Stimulated activated CD4-positive, alpha-beta T cell treated with anti-CD3 and anti-CD28 coated beads, Interleukin-4, amount 100 ng/mL, for 48 hours (primary cell): Measurements from ENCODE around the gene FIBCD1.

Experiments
- DNase-seq, 2 donors: peaks; one replicate each; pipeline ENCODE4 v3.0.0-alpha.2; 2020; ENCODE audit warnings: low read depth in 2 of 2

FIBCD1 gene

DNA sequence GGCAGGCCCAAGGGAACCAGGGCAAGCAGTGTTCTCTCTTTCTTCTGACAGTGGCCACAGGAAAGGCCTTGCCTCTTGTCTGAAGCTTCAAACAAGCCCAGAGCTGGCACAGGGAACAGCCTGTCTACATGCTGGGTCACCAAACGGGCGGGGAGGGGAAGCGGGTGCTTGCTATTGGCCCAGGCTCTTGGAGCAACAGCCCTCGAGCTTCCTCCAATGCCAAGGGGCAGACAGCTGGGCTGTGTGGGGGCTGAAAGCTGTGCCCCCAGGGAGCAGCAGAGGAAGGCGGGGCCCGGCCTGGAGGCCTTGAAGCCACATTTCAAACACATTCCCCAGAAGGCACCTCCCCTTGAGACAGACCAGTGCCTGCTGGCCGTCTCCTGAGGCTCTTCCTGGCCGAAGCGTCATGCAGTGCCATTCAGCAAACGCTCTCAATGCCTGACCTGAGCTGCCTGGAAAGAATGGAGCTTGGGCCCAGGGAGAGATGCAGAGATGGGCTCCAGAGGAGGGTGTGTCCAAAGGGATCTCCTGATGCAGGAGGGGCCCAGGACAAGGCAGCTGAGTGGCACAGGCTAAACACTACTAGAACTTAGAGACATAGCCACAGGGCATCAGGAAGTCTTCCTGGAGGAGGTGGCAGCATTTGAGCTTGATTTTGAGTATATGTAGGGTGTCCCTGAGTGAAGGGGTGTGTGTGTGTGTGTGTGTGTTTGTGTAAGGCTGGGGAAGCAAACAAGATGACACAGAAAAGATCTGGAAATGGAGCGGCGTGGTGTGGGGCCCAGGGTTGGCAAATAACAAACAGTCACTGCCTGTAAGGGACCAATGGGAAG lies 2.5 kb downstream of the FIBCD1 start:
- no peak for DNase-seq

DNA sequence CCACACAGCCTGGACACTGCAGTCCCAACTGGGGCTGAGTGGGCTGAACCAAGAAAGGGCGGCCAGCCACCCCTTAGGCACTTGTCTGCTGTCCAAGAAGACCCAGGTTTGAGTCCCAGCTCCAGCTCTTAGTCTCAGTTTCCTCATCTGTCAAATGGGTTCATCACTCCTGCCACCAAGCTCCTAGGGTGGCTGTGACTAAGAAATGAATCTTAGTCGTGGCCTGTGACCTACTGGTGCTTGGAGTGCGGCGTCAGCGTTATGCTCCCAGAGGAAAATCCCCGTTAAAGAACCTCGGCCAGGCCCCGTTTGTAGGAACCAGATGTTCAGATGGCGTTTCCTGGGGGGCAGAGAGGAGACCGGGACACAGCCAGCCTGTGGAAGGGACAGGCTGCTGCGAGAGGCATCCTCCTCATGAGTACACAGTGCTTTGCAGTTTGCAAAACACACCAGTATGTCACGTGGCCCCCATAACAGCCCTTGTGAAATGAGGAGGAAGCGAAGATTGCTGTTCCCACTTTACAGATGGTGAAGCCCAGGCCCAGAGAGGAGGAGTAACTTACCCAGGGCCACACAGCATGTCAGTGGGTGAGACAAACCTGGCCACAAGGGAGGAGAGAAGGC lies 3.3 kb downstream of the FIBCD1 start:
- no peak for DNase-seq

DNA sequence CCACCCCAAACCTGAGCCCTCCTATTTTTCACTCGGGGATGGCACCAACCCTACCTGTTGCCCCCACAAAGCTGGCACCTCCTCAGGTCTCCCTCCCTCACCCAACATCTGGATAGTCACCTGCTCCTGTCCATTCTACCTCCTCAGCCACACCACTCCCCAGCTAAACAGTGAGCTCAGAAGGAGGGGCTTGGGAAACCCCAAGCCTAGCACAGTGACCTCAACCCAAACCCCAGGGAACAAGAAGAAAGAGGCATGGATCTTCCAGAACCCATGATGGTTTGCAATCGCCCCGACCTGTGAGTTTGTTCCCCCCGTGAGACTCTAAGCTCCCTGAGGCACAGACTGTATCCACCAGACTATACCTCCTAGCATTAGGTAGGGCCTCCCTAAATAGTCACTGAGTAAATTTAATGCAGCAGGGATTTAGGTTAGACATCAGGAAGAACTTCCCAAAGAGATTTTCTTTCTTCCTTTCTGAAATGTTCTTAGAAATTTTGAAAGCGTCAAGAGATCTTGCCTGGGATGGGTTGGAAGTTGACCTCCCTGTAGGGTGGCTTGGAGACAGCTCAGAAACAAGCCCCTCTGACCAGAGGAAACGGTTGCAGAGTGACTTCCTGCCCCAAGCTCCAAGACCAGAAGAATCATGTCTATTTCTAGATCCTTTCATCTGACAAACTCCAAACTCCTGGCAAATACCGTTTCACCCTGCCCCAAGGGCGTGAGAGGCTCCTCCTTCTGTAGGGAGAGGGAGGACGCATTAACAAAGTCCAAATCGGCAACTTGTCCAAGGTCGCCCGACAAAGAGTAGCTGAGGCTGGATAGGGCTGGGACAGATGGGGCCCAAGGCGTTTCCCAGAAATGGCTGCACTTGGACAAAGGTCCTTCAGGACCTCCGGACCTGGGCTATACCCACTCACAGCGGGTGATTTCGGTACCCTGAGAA lies 4.1 kb downstream of the FIBCD1 start:
- DNase-seq: no peak

DNA sequence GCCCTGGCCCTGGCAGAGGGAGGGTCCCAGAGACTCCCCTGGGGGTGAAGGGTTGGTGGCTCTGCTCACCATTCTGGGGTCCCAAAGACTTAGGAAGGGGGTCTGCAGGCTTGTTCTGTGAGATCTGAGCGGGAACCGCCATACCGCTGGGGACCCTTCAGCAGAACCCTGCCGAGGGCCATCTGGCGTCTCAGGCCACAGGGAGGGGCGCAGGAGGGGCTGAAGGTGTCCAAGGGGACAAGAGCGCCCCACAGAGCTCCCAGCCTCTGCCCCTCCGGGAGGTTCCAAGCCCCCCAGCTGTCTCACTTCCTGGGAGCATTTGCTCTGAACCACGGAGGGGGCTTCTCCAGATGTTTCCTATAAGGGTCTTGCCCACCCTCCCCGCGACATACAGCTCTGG lies 4.8 kb downstream of the FIBCD1 start:
- no peak for DNase-seq

DNA sequence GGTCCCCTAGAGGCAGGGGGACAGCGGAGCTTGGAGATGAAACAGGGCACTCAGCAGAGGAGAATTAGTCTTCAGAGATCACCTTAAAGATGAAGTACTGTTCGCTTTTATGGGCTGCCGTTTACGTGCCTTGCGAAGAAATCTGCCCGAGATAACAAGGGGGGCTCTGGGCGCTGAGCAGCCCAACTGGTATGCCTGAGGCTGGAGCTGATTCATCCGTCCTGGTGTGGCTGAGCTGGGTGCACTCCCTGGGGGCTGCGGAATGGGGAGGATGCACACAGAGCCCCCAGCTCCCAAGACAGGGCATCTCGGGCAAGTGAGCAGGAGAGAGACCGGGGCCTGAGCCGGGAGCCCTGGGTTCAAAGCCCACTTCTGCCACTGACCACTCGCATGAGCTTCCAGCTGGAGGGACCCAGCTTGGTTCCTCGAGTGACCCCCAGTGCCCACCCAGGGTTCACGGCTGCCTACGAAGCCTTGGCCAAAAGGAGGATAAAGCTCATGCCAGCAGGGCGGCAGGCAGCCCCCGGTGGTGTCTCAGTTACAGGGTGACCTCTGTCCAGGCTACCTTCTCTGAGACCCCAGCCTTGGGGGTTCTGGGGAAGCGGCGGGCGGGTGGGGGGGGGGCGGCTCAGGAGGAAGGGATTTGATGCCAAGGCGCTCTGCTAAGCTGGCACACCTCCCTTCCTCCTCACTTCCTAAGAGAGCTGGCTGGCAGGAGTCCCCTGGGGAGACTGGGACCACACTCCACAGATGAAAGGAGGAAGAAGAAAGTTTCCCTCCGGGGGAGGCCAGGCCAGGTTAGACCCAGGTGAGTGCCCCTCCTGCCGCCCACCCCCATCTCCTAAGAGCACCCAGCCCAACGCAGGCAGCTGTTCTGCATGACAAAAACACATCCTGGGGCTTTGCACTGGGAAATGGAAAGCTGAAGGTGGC lies 5.7 kb downstream of the FIBCD1 start:
- DNase-seq: no peak

DNA sequence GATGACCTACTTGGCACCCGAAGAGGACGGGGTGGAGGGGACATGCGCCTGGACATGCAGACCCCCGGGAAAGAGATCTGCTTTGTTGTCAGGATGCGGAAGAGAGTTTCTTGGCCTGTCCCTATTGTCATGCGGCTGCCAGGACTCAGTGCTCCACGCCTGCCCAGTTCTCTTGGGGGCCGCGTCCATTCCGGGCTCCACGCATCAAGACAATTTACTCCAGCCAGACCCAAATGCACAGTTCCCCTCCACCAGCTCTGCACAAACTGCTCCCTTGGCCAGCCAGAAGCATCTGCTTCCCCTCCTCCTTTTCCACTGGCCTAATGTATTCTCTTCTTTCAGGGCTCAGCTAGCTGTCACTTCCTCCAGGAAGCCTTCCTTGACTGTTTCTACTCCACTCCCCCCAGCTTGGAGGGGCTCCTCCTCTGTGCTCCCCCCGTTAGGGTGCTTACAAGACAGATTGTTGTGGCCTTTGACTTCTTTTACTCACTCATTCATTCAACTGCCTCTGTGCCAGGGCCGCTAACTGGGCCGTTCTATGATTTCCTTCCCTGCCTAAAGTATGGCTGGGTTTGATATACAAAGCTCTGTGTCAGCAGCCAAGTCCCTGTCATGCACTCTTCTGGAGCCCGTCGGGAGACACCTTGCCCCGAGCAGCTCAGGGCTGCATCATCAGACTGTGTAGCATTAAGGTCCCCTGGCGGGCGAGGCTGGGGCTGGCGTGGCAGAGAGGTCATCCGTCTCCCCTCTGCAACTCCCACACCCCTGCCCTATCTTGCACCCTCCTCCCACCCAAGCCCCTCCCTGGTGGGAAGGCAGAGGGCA lies 6.6 kb downstream of the FIBCD1 start:
- no peak for DNase-seq

DNA sequence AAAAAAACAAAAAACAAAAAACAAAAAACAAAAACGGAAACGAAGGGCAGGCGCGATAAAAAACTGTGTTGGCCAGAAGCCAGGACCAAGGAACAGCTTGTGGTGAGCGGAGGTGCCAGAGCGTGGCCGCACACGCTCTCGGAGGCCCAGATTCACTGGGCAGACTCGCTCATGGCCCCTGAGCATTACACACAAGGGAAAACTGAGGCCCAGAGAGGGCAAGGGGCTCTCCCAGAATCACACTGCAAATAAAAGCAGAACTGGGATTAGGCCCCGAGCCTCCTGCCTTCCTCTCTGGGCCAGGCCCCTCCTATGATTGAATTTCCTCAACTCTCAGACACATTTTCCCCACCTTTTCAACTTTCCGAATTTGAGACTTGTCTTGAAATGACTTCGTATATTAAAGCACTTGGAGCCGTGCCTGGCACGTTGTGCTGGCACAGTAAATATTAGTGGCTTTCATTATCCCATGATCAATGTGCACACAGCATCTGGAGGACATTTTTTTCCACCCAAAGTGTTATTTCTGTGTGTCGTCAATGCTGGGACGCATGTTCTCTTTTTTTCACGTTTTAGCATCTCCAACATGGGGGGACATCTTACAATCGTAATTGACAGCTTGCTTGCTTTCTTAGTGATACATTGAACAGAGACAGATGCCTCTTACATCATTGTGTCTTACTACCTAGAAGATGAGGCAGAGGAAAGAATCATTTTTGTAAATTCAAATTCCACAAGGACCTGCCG lies 7.4 kb downstream of the FIBCD1 start:
- DNase-seq: no peak

DNA sequence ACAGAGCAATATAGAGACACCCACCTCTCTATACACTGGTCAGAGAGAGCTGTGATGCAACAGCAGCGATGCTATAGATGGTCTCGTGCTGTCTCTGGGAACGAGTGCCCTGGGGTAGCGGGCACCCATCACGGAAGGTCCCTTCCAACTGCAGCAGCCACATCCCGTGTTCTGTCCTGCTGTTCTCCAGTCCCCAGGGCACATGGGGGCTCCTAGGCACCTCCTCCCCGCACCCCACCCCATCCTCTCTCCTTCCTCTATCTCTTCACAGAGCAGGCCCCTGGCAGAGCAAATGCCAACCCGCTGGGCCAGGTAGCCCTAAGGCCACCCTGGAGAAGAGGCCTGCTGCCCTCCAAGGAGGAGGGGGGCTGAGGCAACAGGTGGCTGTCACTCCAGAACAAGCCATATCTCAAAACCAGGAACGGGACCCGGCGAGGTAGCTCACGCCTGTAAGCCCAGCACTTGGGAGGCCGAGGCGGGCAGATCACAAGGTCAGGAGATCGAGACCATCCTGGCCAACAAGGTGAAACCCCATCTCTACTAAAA lies 8.2 kb downstream of the FIBCD1 start:
- DNase-seq: no peak

DNA sequence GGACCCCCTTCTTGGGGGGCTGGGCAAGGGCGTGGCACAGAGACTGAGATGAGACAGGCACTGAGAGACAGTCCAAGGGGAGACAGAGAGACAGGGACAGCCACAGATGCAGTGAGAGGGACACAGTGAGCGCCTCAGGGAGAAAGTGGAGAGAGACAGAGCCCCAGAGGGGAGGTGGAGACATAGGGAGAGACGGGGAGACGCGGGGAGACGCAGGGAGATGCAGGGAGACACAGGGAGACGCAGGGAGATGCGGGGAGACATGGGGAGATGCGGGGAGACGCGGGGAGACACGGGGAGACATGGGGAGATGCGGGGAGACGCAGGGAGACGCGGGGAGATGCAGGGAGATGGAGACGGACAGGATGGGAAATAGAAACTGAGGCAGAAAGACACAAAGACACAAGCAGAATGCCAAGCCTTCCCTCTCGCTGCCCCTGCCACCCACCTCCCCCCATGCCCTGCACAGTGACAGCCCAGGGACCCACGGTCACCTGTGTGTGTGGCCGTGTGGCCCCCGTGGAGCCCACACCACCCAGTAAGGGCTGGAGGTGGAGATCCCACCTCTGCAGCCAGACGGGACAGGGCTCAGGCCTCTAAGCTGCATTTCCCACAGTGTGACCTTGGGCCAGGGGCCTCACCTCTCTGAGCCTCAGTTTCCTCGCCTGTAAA lies 8.8 kb downstream of the FIBCD1 start:
- no peak for DNase-seq

DNA sequence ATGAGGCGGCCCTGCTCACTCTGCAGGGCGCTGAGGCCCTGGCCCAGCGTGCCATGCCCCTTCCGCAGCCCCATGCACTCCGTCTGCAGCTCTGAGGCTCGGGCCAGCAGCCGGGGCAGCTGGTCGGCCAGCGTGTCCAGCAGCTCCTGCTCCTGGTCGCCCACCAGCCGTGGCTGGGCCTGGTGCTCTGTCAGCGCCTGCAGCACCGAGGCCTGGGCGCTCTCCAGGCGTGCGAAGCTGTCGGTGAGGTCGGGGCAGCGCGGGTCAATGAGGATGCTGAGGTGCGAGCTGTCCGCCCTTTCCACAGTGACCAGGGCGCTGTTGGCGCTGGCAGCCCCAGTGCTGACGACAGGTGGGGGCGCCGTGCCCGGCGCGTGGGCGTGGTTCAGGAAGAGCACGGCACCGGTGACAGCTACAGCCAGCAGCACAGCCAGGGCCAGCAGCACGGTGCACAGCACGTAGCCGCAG lies 9.4 kb downstream of the FIBCD1 start:
- no peak for DNase-seq

DNA sequence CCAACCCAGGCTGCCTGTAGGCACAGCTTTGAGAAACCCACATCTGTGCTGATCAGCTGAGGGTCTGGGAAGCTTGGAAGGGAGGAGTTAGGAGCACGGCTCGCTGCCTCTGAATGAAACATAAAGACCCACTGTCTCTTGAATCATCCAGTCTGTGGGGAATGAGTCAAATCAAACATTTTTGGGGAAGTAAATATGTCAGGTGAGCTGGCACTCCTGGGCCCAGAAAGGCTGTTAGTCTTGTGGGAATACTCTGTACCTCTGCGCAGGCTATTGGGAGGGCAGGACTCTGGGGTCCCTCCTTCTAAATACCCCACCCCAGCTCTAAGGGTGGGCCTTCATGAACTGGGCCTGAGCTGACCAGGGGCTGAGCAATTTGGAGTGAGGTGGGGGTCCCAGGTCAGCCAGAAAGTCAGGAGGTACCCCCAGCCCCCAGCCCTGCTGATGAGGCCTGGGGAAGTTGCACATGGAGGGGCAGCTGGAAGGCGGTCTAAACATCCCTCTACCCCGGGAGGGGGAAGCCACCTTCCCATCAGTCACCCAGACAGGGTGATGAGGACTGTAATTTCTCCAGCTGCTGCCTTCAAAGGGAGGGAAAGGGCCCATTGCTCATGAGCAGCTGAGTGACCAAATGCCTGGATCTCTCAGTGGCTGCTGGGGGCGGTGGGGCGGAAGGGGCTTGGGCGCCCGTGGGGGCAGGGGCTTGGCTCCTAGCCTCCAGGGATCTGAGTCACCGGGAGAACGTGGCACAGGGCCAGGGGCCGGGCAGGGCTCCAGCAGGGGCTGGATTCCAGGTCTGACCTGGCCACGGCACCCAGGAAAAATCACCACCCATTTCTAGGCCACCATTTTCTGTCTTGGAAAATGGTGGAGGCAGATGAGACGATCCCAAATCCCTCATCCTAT lies 10.8 kb downstream of the FIBCD1 start:
- no peak for DNase-seq

DNA sequence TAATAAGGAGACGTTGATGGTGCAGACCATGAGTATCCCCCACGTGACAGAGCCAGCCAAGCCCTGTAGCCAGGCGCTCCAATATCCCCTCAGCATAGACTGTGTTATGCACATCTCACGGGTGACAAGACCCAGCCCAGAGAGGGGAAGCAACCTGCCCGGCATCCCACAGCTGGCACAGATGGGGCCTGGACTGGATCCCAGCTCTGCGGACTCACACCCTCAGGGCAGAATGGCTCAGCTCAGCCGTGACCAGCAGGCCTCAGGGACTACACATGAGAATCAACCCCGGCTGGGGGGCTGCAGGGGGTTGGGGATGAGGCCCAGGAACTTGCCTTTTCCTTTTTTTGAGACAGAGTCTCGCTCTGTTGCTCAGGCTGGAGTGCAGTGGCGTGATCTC lies 11.7 kb downstream of the FIBCD1 start:
- DNase-seq: no peak

DNA sequence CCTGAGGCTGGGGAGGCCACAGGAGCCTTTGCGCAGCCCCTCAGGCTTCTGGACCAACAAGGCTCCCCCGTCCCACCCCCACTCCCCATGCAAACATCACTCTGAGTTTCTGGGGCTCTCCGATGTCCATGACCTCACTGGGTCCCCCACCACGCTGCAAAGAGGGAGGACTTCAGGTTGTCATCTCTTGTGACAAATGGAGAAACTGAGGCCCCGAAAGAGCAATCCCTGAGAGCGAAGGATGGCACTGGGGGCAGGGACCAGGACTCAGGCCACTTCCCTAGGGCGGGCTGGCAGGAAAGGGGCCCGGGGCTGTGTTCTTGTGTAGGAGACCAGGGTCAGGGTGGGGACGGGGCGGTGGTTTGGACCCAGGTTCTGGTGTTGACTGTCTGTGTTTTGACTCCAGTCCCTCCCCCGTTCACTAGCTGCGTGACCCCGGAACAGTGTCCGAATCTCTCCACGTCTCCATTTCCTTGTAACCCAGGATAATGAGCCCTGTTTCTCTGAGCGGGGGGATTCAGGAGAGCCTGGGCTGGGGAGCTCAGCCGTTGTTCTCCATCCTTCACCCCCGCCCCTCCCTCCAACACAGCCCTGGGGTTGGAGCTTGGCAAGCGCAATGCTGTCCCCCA lies 13.9 kb downstream of the FIBCD1 start:
- DNase-seq: no peak

DNA sequence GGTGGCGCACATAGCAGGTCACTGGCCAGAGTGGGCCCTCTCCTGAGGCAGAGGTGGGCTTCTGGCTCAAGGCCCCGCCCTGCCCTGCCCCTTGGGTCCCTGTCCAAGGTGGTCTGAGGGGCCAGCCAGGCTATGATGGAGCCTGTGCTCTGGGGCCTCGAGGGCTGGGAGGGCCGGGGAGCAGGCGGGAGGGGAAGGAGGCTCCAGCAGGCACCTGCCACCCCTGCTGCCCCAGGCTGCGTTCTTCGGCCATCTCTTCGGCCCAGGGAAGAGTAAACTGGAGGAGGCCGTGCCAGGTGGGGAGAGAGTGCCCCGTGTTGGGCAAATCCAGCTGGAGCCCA lies 14.6 kb downstream of the FIBCD1 start:
- DNase-seq: no peak

DNA sequence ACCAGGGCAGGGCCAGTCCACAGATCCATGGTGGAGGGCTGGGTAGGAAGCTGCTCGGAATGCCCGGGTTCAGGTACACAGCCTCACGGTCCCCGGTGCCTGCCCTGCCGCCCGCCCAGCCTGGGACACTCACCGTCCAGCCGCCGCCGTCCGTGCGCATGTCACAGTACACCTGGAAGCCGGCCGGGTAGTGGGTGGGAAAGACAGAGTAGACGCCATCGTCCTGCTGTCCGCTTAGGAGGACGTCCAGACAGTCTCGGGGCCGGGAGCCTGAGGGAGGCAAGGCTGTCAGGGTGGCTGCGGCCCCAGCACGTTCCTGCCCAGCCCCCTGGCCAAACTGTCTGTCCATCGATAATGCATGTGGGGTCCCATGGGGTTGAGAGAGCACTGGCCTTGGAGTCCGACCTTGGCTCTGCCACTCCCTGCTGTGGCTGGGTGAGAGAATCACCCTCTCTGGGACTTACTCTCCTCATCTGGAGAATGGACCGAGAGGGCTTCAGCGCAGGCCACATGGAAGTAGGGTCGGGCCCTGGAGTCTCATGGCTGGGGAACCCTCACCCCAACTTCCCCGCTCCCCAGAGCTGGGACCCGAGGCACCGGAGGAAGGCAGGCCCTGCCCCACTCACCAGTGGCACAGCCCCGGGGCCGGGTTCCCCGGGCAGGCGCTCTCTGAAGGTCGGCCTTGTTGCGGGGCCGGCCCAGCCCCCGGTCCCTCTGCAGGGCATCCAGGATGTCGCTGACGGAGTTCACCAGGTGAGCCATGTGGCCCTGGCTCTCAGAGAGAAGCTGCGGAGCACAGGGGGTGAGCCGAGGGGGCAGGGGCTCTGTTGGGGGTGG lies 15.2 kb downstream of the FIBCD1 start:
- no peak for DNase-seq

DNA sequence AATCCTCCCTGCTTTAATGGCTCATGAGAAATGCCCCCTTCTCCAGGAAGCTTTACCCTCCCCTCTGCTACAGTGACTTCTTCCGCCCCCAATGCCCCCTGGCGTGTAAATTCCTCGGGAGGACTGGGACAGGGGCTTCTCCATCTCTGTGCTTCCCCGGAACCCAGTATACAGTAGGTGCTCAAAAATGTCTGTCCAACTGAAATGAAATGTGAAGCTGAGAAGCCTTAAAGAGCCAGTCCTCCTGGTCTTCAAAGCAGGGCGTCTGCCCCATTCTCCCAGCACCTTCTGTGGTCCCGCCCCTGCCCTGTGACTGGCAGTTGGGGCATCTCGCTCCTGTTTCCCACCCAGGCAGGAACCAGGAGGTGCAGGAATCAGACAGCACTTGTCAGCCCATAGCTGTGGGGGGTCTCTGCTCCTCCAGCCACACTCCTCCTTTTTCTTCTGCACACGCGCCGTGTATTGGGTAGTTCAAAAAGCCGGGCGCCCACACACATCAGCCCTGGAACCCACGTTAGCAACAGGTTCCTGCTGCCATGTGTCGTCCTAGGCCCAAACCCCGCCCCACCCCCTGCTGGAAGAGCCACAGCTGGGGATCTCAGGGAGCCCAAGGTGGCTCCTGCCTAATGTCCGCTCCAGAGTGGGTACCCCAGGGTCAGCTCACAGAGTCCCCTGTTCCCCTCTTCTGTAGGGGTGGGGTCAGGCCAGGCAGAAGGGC lies 16.0 kb downstream of the FIBCD1 start:
- no peak for DNase-seq
